Measurements from ENCODE around the gene MT1X. TPM values are rescaled to one million over a fixed set of nuclear protein-coding genes. Genes with fewer than 3 reads are reported as not detected.

Gene MT1X
- total RNA-seq, 1 donor = 39.9 TPM

DNA sequence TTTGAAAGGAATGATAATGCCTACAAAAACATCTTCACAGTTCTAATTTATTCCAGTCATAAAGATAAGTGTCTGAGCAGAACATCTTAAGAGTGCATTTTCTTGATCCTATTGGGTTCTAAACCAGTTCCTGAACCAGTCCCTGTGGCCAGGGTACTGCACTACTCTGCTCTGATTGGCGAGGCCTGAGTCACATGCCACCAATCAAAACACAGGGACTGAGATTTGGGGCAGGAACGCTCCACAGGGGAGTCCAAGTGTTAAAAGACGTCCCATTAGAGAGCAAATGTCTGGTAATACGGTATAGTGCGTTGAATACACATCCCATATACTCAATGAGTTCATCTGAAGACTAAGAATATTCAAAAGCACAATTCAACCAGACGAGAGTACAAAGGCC, 44.7 kb downstream of the MT1X start:
- H3K4me3 ChIP-seq (ENCODE audit: low read depth, low read length) = no peak overlapping the region
- TF ChIP-seq, protein P1, sequence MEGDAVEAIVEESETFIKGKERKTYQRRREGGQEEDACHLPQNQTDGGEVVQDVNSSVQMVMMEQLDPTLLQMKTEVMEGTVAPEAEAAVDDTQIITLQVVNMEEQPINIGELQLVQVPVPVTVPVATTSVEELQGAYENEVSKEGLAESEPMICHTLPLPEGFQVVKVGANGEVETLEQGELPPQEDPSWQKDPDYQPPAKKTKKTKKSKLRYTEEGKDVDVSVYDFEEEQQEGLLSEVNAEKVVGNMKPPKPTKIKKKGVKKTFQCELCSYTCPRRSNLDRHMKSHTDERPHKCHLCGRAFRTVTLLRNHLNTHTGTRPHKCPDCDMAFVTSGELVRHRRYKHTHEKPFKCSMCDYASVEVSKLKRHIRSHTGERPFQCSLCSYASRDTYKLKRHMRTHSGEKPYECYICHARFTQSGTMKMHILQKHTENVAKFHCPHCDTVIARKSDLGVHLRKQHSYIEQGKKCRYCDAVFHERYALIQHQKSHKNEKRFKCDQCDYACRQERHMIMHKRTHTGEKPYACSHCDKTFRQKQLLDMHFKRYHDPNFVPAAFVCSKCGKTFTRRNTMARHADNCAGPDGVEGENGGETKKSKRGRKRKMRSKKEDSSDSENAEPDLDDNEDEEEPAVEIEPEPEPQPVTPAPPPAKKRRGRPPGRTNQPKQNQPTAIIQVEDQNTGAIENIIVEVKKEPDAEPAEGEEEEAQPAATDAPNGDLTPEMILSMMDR (IDR thresholded peaks at IDR 0.05; ENCODE audit: insufficient read depth, low read length) = no peak
- no peak for DNase-seq (ENCODE audit: low read depth)

DNA sequence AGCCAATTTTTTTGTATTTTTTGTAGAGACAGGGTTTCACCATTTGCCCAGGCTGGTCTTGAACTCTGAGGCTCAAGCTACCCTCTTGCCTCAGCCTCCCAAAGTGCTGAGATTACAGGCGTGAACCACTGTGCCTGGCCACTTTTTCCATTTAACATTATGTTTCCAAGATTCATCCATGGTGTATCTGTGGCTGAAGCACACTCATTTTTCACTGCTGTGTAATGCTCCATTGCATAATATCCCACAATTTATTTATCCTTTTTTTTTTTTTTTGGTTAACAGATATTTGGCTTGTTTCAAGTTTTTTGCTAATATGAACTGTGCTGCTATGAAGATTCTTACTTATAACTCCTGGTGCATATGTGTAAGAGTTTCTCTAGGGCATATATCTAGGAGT, 45.8 kb downstream of the MT1X start:
- no peak overlapping the region for H3K4me3 ChIP-seq (ENCODE audit: low read depth, low read length)
- DNase-seq (ENCODE audit: low read depth) = no peak
- TF ChIP-seq, protein P1 (IDR thresholded peaks at IDR 0.05; ENCODE audit: insufficient read depth, low read length) = no peak

DNA sequence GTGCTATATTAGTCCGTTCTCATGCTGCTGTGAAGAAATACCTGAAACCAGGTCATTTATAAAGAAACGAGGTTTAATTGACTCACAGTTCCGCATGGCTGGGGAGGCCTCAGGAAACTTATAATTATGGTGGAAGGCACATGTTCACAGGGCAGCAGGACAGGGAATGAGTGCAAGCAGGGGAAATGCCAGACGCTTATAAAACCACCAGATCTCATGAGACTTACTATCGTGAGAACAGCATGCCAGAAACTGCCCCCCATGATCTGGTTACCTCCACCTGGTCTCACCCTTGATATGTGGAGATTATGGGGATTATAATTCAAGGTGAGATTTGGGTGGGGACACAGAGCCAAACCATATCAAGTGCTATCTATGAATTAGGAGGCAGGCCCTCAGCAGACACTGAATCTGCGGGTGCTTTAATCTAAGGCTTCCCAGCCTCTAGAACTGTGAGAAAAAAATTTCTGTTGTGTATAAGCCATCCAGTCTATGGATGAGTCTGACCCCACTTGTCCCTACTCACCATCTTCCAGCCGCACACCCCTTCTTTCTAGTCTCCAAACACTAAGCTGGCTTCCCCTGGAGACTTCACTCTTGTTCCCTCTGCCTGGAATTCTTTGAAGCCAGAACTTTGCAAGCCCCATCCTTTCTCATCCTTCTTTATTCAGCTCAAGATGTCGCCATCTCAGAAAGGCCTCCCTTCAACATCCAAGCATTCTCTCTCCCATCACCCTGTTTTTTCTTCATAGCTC, 46.9 kb downstream of the MT1X start:
- peak; percentile 14 for DNase-seq (ENCODE audit: low read depth)
- H3K4me3 ChIP-seq (ENCODE audit: low read depth, low read length) = peak overlapping the region; percentile 62
- TF ChIP-seq, protein P1 (IDR thresholded peaks at IDR 0.05; ENCODE audit: insufficient read depth, low read length) = no peak

DNA sequence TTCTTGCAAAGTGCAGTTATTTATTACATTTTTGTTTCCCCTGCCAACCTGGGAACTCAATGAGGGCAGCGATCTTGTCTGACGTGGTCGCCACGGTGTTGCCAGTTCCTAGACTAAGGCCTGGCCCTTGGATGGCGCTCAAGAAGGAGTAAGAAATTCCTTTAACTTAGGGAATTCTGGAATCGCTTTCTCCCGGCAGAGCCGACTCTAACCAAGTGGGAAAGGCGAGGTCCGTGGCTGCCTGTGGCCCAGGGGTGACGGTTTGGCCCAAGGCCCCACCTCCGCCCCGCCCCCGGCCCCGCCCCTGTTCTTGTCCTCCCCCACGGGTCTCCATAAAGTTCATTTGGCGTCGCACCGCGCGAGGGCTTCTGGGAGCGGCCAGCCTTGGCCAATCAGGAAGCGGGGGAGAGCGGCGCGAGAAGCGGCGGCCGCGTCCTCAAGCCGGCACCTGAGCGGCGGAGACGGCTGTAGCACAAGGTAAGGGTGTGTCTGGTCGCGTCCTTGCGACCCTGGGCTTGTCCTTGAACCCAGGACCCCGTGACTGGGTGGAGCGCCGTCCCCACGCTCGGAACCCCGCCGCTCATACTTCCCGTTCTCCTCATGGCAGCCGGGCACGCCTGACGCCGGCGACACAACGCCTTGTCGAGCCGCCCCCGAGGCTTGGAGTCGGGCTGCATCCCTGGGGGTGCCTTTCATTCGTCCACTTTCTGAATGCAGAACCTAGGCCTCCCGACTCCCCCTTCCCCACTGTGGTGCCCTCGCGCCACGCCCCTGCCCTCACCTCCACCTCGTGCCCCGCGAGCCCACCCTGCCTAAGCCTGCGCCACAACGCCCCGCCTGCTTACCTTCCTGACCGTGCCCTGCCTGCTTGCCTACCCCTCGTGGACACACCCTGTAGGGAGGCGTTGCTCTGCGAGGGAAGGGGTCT, 47.7 kb downstream of the MT1X start, which contains the start of gene NUP93:
Gene NUP93, plus strand, starts transcription at position 395 of the 928 bp plus-strand sequence. CDS start 18,119 bp downstream, outside the sequence.
- DNase-seq (ENCODE audit: low read depth) = peak; percentile 91
- TF ChIP-seq, protein P1 (IDR thresholded peaks at IDR 0.05; ENCODE audit: insufficient read depth, low read length) = no peak

DNA sequence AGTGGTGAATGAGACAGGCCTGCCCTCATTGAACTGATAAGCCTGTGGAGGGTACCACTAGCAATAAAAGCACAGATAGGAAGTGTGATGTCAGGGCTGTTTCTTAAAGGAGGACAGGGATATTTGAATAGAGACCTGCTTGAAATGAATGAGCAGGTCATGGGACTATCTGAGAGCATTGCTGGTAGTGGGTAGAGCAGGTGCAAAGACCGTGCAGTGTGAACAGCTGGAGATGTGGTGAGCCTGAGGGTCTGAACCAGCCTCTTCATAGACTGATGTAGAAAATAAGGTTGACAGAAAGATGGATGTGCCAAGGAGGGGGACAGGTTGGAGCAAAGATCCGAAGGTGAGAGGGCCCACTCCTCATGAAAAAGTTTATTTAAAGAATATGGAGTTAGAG, 50.1 kb downstream of the MT1X start:
- no peak overlapping the region for H3K4me3 ChIP-seq (ENCODE audit: low read depth, low read length)
- no peak for DNase-seq (ENCODE audit: low read depth)
- TF ChIP-seq, protein P1 (IDR thresholded peaks at IDR 0.05; ENCODE audit: insufficient read depth, low read length) = no peak

More for the DNA sequence above, 47.7 kb downstream of the MT1X start, which contains the start of gene NUP93:
- peak within 1 kb of the TSS; percentile 98 for H3K4me3 ChIP-seq (ENCODE audit: low read depth, low read length)

DNA sequence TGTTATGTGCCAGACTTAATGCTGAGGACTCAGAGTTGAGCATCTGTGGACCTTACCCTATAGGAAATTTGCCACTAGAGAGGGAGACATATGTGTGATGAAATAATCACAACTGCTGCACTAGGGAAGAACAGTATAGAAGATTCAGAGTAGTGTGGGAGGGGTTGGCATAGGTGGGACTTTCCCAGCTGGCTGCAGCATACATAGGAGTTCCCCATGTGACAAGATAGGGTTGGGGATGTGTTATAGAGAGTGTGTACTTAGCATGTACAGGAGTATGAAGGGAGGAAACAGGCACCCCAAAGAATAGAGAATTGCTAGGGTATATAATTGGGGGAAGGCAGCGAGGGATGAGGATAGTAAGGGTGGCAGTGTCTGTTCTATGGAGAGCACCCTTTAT, 50.6 kb downstream of the MT1X start:
- no peak for DNase-seq (ENCODE audit: low read depth)
- no peak overlapping the region for H3K4me3 ChIP-seq (ENCODE audit: low read depth, low read length)
- TF ChIP-seq, protein P1 (IDR thresholded peaks at IDR 0.05; ENCODE audit: insufficient read depth, low read length) = no peak

Other genes starting within 250 kb of the MT1X start
- gene NUDT21, start 231.1 kb upstream of the MT1X start, total RNA-seq (ENCODE audit: low replicate concordance) = 51.6 and 116 TPM in 2 replicates
- 50.0 and 95.0 TPM in 2 replicates for gene OGFOD1, start 230.9 kb upstream of the MT1X start, total RNA-seq (ENCODE audit: low replicate concordance)
- gene BBS2, start 162.4 kb upstream of the MT1X start, total RNA-seq (ENCODE audit: low replicate concordance) = 58.9 and 85.0 TPM in 2 replicates
- gene MT4, start 117.4 kb upstream of the MT1X start, total RNA-seq (ENCODE audit: low replicate concordance) = not detected in 2 replicates
- not detected in 2 replicates for gene MT3, start 92.9 kb upstream of the MT1X start, total RNA-seq (ENCODE audit: low replicate concordance)
- 8.3 and 114 TPM in 2 replicates for gene MT2A, start 73.9 kb upstream of the MT1X start, total RNA-seq (ENCODE audit: low replicate concordance)
- gene MT1E, start 56.7 kb upstream of the MT1X start, total RNA-seq (ENCODE audit: low replicate concordance) = 54.7 and 103 TPM in 2 replicates
- 3.4 and 10.3 TPM in 2 replicates for gene MT1M, start 49.8 kb upstream of the MT1X start, total RNA-seq (ENCODE audit: low replicate concordance)
- 0.72 TPM in 1 of 2 replicates, not detected in the other for gene MT1A, start 43.8 kb upstream of the MT1X start, total RNA-seq (ENCODE audit: low replicate concordance)
- not detected in 2 replicates for gene MT1B, start 30.6 kb upstream of the MT1X start, total RNA-seq (ENCODE audit: low replicate concordance)
- 0.18 TPM in 1 of 2 replicates, not detected in the other for gene MT1F, start 24.5 kb upstream of the MT1X start, total RNA-seq (ENCODE audit: low replicate concordance)
- gene MT1G, start 14.4 kb upstream of the MT1X start, total RNA-seq (ENCODE audit: low replicate concordance) = not detected in 2 replicates
- not detected in 2 replicates for gene MT1H, start 12.7 kb upstream of the MT1X start, total RNA-seq (ENCODE audit: low replicate concordance)
- gene NUP93, start 47.7 kb downstream of the MT1X start, total RNA-seq (ENCODE audit: low replicate concordance) = 22.9 and 45.5 TPM in 2 replicates
- gene SLC12A3, start 182.7 kb downstream of the MT1X start, total RNA-seq (ENCODE audit: low replicate concordance) = not detected in 2 replicates
- 34.0 and 151 TPM in 2 replicates for gene HERPUD1, start 249.7 kb downstream of the MT1X start, total RNA-seq (ENCODE audit: low replicate concordance)